KOPT-K1 (cell line): Measurements from ENCODE around the gene PDZRN4.

ENCODE experiments used
- H3K27ac ChIP-seq: fragments of 200-600 bp; sonication (generic); 2 replicates; pipeline ENCODE4 v1.5.1; 2016; ENCODE audit warnings: antibody characterized with exemption, mild to moderate bottlenecking, low read depth, low read length; ENCODE audit not compliant: poor library complexity, severe bottlenecking
- H3K36me3 ChIP-seq: fragments of 200-600 bp; sonication (generic); 2 replicates; pipeline ENCODE4 v1.5.1; 2017; ENCODE audit warnings: antibody characterized with exemption, mild to moderate bottlenecking, low read length, moderate library complexity; ENCODE audit not compliant: insufficient read depth
- H3K9me3 ChIP-seq: fragments of 200-600 bp; sonication (generic); 2 replicates; pipeline ENCODE4 v1.5.1; 2017; ENCODE audit warnings: antibody characterized with exemption, low read length, mild to moderate bottlenecking; ENCODE audit not compliant: insufficient read depth, poor library complexity, severe bottlenecking

PDZRN4 gene

DNA sequence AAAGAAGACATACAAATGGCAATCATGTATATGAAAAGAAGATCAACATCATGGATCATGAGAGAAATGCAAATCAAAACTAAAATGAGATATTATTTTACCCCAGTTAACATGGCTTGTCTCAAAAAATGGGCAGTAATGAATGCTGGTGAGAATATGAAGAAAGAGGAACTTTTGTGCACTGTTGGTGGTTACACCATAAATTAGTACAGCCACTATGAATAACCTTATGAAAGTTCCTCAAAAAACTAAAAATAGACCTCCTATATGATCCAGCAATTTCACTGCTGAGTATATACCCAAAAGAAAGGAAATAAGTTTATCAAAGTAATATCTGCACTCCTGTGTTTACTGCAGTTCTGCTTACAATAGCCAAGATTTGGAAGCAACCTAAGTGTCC, 151.7 kb downstream of the PDZRN4 start:
- Histone ChIP-seq H3K36me3 (no peaks in the 10 kb centered on the region), H3K9me3 (no peaks in the 10 kb centered on the region), H3K27ac (no peak overlapping the region)

DNA sequence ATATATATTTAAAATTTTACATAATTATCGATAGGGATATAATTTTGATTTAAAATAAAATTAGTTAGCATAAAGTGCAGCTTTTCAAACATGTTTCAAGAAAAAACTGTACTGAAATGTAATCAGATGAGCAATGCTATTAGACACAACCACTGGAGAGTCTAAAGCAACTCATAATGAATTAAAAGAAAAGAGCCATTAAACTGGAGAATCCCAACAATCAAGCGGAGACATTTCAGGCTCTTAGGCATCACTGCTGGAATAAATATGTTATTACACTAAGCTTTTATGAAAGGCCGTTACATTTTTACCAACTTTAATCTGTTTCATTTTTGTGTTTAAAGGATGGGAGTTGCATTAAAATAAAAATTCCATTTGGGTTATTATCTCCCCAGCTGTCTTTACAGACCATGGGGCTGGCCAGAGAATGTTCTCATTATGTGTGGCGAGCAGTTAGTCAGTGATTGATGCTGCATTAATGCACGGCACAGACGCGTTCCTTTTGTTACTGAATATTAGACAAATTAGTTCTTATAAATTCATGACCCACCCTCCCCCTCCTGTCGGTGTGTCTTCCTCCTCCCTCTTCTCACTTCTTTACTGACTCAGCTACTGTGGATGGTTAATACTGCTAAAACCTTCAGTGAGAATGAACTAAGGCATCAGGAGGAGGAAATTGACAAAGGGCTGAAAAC, 156.8 kb downstream of the PDZRN4 start:
- H3K9me3 ChIP-seq = no peaks in the 10 kb centered on the region
- H3K27ac ChIP-seq = no peak overlapping the region
- H3K36me3 ChIP-seq = no peaks in the 10 kb centered on the region

DNA sequence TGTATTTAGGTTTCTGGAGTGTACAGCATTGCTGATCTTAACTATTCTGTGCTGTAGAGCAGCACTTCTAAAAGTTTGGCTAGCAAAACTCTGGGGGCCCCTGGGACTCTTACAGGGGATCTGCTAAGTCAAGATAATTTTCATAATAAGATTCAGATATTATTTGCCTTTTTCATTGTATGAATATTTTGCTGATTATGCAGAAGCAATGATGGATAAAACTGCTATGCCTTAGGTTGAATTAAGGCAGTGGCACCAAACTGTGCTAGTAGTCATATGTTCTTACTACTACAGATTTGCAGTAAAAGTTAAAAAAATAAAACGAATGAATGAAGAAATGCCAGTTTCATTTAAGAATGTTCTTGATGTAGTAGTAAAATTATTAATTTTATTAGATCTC, 160.1 kb downstream of the PDZRN4 start:
- Histone ChIP-seq H3K36me3 (no peaks in the 10 kb centered on the region), H3K27ac (no peak overlapping the region), H3K9me3 (peaks cover 3% of the 10 kb centered on the region)

DNA sequence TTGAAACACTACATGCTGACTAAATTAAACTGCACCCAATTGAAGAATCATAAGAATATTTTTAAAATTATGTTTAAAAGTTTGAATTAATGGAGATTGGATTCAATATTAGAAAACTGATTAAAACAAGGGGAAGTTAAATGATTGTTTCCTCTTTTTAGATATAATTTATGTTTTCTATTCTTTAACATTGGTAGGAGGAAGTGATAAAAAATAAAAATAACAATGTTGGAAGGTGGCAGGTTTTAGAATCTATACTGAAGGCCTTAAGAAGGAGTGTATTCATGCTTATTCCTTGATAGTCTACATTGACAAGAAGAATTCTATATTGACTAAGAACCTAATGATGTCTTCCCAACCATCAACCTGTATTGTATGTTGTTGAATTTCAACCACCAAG, 168.1 kb downstream of the PDZRN4 start:
- no peaks in the 10 kb centered on the region for H3K36me3 ChIP-seq
- no peak overlapping the region for H3K27ac ChIP-seq
- peaks cover 3% of the 10 kb centered on the region for H3K9me3 ChIP-seq

DNA sequence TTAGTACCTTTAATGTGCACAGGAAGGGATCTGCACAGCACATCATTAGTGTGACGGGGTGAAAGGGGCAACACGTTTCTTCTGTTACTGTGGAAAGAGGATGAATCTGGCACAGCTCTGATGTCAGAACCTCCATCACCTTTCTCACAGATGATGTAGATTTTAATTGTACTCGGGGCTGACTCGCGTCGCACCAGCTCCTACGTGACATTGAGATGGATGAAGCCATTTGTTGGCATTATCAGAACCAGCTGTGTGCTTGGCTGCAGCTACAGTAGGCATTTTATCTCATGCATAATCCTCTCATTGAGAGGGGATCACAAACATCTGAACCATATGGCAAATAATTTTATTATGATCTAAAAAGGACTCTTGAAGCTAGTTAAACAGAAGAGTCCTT, 173.6 kb downstream of the PDZRN4 start:
- Histone ChIP-seq H3K9me3 (no peaks in the 10 kb centered on the region), H3K36me3 (no peaks in the 10 kb centered on the region), H3K27ac (no peak overlapping the region)

DNA sequence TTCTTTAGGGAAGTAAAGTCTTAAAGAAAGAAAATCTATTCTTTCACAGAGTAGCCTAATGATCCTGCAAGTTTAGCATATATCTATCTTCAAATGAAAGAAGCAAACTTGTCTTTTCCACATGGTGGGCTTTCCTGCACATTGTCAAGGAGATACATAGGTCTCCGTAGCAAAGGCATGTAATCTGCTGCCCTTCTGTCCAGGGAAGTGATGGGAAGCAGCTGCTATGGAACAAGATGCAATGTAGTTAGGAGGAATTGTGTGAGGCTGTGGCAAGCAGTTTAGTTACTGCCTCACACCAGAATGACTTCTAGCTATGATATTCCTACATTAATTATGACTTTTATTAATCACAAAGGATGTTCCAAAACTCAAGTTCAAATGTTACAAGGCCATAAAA, 174.4 kb downstream of the PDZRN4 start:
- no peak overlapping the region for H3K27ac ChIP-seq
- no peaks in the 10 kb centered on the region for H3K9me3 ChIP-seq
- no peaks in the 10 kb centered on the region for H3K36me3 ChIP-seq

DNA sequence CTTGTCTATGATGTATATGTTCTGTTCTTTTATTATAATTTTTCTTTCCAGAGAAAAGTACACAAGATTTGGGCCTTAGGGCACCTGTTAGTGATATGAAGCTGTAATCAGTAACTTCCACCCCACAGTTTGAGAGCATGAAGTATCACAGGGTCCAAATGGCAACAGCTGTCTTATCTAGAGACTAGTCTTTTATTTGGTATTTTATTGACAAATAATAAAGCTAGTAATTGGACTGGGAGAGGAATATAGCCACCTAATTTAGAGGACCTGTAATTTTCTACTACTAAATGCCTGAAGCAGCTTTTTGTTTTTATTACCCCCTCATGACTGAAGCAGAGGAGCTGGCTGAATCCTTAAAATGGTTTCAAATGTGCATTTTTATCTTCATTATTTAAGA, 174.8 kb downstream of the PDZRN4 start:
- Histone ChIP-seq H3K36me3 (no peaks in the 10 kb centered on the region), H3K9me3 (no peaks in the 10 kb centered on the region), H3K27ac (no peak overlapping the region)

DNA sequence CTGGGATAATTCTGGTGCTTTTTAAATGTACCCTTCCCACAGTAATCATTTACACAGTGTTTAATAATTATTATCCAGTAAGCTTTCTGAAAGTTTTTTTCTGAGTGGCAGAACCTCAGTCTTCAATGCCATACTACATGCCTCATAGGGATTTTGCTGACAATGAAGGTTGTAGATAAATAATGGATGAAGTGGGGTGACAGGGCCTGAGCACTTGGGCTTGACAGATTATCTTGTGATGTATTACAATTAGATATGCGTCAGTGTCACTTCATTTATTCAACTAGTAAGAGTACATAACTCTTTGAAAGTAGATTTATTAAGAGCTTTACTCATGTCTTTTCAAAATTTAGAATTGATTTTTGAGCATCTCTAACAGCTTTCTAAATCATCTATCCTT, 176.1 kb downstream of the PDZRN4 start:
- H3K27ac ChIP-seq = no peak overlapping the region
- H3K36me3 ChIP-seq = no peaks in the 10 kb centered on the region
- no peaks in the 10 kb centered on the region for H3K9me3 ChIP-seq

DNA sequence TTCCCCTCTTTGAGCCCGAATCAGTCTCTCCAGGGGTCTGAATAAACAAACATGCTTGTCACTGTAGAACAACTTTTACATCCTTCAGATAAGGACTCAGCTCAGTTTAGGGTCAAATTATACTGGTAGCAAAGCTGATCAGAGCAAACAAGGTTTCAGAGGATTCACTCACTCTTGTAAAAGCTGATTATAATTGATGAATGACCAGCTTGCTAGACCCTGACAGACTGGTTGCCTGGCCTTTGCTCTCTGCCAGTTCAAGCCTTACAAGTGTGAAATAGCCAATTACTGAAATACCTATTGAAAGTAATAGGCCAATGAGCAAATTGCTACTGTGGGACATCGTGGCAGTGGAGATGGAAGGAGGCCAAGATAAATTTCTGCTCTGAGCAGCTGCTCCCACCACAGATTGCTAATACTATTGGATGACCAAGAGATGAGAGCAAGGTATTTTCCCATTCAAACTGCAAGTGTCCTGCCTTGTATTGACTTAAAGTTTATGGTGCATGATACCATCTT, 177.6 kb downstream of the PDZRN4 start:
- H3K27ac ChIP-seq = no peak overlapping the region
- H3K9me3 ChIP-seq = no peaks in the 10 kb centered on the region
- no peaks in the 10 kb centered on the region for H3K36me3 ChIP-seq

DNA sequence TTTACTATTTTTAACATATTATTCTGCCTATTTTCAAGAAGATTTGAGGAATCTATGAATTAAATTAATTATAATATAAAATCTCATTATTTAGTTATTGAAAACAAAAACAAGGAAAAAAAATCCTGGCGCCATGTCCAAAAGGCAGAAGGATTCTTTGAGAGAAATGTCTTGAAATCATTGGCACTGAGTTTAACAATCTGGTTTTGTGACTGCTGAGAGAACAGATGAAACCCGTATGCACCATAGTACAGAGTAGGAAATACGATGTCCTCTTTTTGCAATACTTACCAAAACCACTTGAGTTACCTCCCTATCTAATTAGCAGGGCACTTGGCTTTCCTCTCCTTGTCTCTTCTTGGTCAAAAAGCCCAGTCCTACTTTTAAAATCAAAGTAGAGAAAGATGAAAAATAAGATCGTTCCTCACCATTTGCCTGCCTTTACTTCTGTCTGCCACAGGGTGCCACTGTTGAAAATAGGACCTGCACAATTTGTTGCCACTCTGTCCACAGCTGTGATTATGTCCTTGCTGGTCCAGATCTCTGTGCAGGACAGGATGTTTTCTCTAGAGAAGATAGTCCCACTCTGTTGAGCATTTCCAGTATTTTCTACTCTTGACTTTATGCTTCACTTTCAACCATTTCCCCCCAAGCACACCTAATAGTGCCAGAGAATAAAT, 179.7 kb downstream of the PDZRN4 start:
- no peak overlapping the region for H3K27ac ChIP-seq
- no peaks in the 10 kb centered on the region for H3K9me3 ChIP-seq
- H3K36me3 ChIP-seq = no peaks in the 10 kb centered on the region

DNA sequence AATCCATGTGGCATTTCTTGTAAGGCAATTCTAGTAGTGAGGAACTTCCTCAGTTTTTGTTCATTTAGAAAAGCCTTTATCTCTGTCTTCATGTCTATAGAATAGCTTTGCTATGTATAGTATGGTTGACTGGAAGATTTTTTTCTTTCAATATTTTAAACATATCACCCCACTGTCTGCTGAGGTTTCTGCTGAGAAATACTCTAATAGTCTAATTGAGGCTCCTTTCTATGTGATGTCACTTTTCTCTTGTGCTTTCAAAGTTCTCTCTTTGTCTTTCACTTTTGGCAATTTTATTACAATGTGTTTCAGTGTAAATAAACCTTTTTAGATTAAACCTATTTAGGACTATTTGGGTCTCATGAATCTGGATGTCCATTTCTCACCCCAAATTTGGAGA, 192.8 kb downstream of the PDZRN4 start:
- Histone ChIP-seq H3K27ac (no peak overlapping the region), H3K36me3 (no peaks in the 10 kb centered on the region), H3K9me3 (no peaks in the 10 kb centered on the region)

DNA sequence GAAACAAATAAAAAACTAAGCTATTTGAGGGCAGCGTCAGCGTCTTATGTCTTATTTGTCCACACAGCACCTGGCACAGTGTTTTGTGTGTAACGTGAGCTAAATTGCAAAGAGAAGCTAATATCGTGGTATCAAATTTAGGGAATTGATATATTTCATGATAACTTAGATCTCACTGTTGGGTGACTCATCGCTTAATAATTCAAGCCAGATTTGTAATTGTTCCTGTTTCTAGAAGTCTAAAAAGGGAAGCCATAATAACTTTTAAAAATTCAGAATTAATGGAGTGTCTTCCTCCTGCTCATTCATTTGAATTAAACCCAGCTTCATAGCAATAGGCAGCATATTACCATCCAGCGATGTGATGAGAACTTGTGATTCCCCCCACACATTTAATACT, 214.7 kb downstream of the PDZRN4 start:
- no peaks in the 10 kb centered on the region for H3K9me3 ChIP-seq
- H3K36me3 ChIP-seq = no peaks in the 10 kb centered on the region
- H3K27ac ChIP-seq = no peak overlapping the region

DNA sequence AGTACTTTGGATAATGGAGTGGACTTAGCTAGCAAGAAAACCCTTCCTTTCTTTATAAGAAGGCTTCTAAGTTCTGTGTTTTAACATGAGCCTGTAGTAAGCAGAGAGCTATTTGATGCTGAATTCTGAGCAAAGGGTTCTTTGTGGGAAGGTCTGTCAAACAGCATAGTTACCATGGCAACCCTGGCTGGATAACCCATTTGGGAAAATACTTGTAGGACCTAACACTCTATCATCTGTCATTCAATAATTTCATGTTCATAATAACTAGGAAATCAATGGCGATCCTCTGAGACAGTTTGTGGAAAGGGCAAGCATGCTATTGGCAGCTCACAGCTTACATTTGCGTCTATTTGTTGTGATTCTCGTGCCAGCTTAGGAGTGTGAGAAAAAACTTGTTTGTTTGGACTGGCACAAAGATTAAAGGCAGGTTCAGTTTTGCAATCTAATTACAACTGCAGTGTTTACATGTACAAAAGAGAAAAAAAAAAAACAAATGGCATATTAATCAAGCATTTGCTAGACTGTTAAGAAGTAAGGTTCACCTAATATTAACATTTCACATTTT, 219.2 kb downstream of the PDZRN4 start:
- H3K36me3 ChIP-seq = no peaks in the 10 kb centered on the region
- no peak overlapping the region for H3K27ac ChIP-seq
- no peaks in the 10 kb centered on the region for H3K9me3 ChIP-seq

DNA sequence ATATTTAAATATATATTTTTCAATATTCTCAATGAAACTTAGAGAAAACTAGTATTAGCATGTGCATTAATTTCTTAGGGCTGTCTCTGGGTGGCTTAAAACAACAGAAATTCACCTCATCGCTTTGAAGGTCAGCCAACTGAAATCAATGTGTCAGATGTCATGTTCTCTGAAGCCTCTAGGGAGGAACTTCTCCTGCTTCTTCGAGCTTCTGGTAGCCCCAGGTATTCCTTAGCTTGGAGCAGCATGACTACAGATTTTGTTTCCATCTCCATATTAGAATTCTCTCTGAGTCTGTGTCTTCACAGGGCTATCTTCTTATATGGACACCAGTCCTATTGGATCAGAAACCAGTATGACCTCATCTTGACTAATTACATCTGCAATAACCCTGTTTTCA, 221.5 kb downstream of the PDZRN4 start:
- no peak overlapping the region for H3K27ac ChIP-seq
- no peaks in the 10 kb centered on the region for H3K9me3 ChIP-seq
- H3K36me3 ChIP-seq = no peaks in the 10 kb centered on the region

DNA sequence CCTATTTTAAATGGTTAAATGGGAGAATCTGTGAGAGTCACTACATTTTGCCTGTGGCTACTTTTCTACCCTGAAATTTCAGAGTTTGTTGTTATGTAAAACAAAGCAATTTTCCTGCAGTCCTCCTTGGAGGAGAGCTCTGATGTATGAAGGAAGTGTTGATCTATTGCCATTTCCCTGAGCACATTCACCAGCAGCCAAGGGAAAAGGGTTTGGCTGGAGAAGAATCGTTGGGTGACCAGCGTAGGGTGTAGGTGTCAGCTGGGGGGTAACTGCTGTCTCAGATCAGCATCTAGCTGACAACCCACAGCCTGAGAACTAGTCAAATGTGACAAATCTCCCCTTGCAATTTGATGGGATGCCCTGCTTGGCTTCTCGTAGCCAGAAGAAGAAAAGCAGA, 230.5 kb downstream of the PDZRN4 start:
- no peaks in the 10 kb centered on the region for H3K36me3 ChIP-seq
- no peaks in the 10 kb centered on the region for H3K9me3 ChIP-seq
- no peak overlapping the region for H3K27ac ChIP-seq
